HepG2 (cell line): ENCODE measurements around the gene PRR36. TPM values are rescaled to one million over a fixed set of nuclear protein-coding genes. Genes with fewer than 3 reads are reported as not detected.

Experiments
- CREB1 ChIP-seq, 2 experiments: fragments of 450-650 bp in 1 of 2; IDR thresholded peaks; 2 replicates each; pipeline ENCODE4 v1.6.1; 2016 to 2017; ENCODE audit warnings: control low read depth in 1 of 2, mild to moderate bottlenecking in 1 of 2, missing compliant biosample characterization in 1 of 2, missing genetic modification characterization in 1 of 2
- CSRNP1 ChIP-seq: sonication (generic); formaldehyde crosslinking; IDR thresholded peaks from 2 replicates; pipeline ENCODE4 v1.8.1; 2023; ENCODE audit warnings: mild to moderate bottlenecking, missing genetic modification reagents
- ELF1 ChIP-seq: sonication (generic); formaldehyde crosslinking; IDR thresholded peaks from 2 replicates; pipeline ENCODE4 v1.4.0; 2020; ENCODE audit warnings: missing genetic modification reagents
- GTF2F1 ChIP-seq: fragments of 150-350 bp; IDR thresholded peaks from 2 replicates; pipeline ENCODE4 v1.6.1; 2014; ENCODE audit warnings: low read length
- JUNB ChIP-seq: sonication (generic); formaldehyde crosslinking; IDR thresholded peaks from 2 replicates; pipeline ENCODE4 v1.8.0; 2022; ENCODE audit warnings: missing genetic modification reagents, mild to moderate bottlenecking, borderline replicate concordance
- KMT2A ChIP-seq: sonication (generic); formaldehyde crosslinking; IDR thresholded peaks from 2 replicates; pipeline ENCODE4 v1.4.0; 2020; ENCODE audit warnings: missing genetic modification reagents
- NBN ChIP-seq: fragments of 450-650 bp; conservative IDR thresholded peaks from 2 replicates; pipeline ENCODE4 v1.6.1; 2017
- NFYC ChIP-seq: IDR thresholded peaks from 2 replicates; pipeline ENCODE4 v1.6.1; 2016; ENCODE audit warnings: missing genetic modification reagents, missing compliant biosample characterization
- NPAS2 ChIP-seq: sonication (generic); formaldehyde crosslinking; IDR thresholded peaks from 2 replicates; pipeline ENCODE4 v1.8.0; 2022; ENCODE audit warnings: mild to moderate bottlenecking, missing genetic modification reagents, borderline replicate concordance
- PBX3 ChIP-seq: sonication (generic); formaldehyde crosslinking; IDR thresholded peaks from 2 replicates; pipeline ENCODE4 v1.8.1; 2023; ENCODE audit warnings: missing genetic modification reagents, inconsistent platforms, borderline replicate concordance
- SMAD1 ChIP-seq: sonication (generic); formaldehyde crosslinking; IDR thresholded peaks from 2 replicates; pipeline ENCODE4 v1.4.0; 2020; ENCODE audit warnings: missing genetic modification reagents, low read depth, mild to moderate bottlenecking, borderline replicate concordance
- TFDP1 ChIP-seq: IDR thresholded peaks from 2 replicates; pipeline ENCODE4 v1.6.1; 2016; ENCODE audit warnings: missing compliant biosample characterization, missing genetic modification reagents, borderline replicate concordance
- ZBTB49 ChIP-seq: sonication (generic); formaldehyde crosslinking; IDR thresholded peaks from 2 replicates; pipeline ENCODE4 v1.4.0; 2020; ENCODE audit warnings: missing genetic modification reagents, borderline replicate concordance
- ZNF10 ChIP-seq: sonication (generic); formaldehyde crosslinking; IDR thresholded peaks from 2 replicates; pipeline ENCODE4 v1.4.0; 2020; ENCODE audit warnings: mild to moderate bottlenecking, low read depth, missing genetic modification reagents, borderline replicate concordance
- ZNF124 ChIP-seq: sonication (generic); formaldehyde crosslinking; IDR thresholded peaks from 2 replicates; pipeline ENCODE4 v1.4.0; 2020; ENCODE audit warnings: missing genetic modification reagents
- ZNF280B ChIP-seq: sonication (generic); formaldehyde crosslinking; IDR thresholded peaks from 2 replicates; pipeline ENCODE4 v1.5.0; 2020; ENCODE audit warnings: missing genetic modification reagents, mild to moderate bottlenecking, borderline replicate concordance
- ZNF563 ChIP-seq: sonication (generic); formaldehyde crosslinking; IDR thresholded peaks from 2 replicates; pipeline ENCODE4 v1.8.0; 2022; ENCODE audit warnings: mild to moderate bottlenecking, moderate library complexity, missing genetic modification reagents
- ZNF782 ChIP-seq: sonication (generic); formaldehyde crosslinking; IDR thresholded peaks from 2 replicates; pipeline ENCODE4 v1.4.0; 2020; ENCODE audit warnings: missing genetic modification reagents, mild to moderate bottlenecking, borderline replicate concordance
- polyA plus RNA-seq, 8 experiments: library from polyadenylated mRNA; depleted of rRNA in 3 of 8; stranded (reverse) in 7 of 8; unstranded in 1 of 8; fragments of >200 nt; fragmentation: Illumina TruSeq in 4 of 8; extraction: Trizol in 4 of 8; gene quantifications; 2 replicates each; pipeline versions ENCODE4 v1.2.1 to v1.2.3, GENCODE V29; 2011 to 2016; ENCODE audit warnings: low read depth in 4 of 8, missing spikeins in 1 of 8, mixed read lengths in 1 of 8; ENCODE audit not compliant: insufficient read depth in 1 of 8
- total RNA-seq, 5 experiments: library from RNA; depleted of rRNA; stranded (reverse); fragments of >200 nt; fragmentation: Illumina TruSeq; extraction: Trizol; gene quantifications; 2 replicates each; pipeline ENCODE4 v1.2.3, GENCODE V29; 2016; ENCODE audit warnings: low read depth in 1 of 5

The PRR36 gene
- total and polyA plus RNA-seq, 2 of the 13 experiments (the other 11 are each of a cell fraction or from before 2014, with no cell fraction given): 0.07 to 0.17 TPM

- TF ChIP-seq CSRNP1 (CRISPR knock-in tag) (peak; percentile 74; the same call in 1 of the 2 replicates), ZNF124 (peak; percentile 97; the same call in 1 of the 2 replicates), KMT2A (CRISPR knock-in tag) (peak; percentile 56; the same call in 1 of the 2 replicates), PBX3 (CRISPR knock-in tag) (no peak), NFYC (CRISPR knock-in tag) (peak; percentile 14; the same call in 1 of the 2 replicates), SMAD1 (CRISPR knock-in tag) (no peak; the same call in 1 of the 2 replicates), NPAS2 (no peak), GTF2F1 (no peak), ZBTB49 (no peak), ZNF10 (CRISPR knock-in tag) (no peak), NBN (no peak), ZNF782 (peak; percentile 32; the same call in 1 of the 2 replicates), CREB1 (IDR thresholded peaks at IDR 0.05) (peak; percentile 76), CREB1 (CRISPR knock-in tag; IDR thresholded peaks at IDR 0.05) (no peak), ZNF563 (CRISPR knock-in tag) (no peak; the same call in 1 of the 2 replicates), TFDP1 (peak; percentile 94), JUNB (CRISPR knock-in tag) (no peak), ZNF280B (CRISPR knock-in tag) (0 out of 2 replicates have a peak, but pooled peaks have one; percentile 17), ELF1 (CRISPR knock-in tag) (no peak; the same call in 1 of the 2 replicates)
Observed at GRCh38 chr19:7903244-7904073, 29.3 kb upstream of the PRR36 start, which contains the start of gene MAP2K7 (continued).
